Activated CD4-positive, alpha-beta T cell treated with anti-CD3 and anti-CD28 coated beads, Interleukin-2, Interleukin-4, amounts not matched to agents 100 ng/mL and 50 ng/mL, durations not matched to agents 16 hours and 8 hours (primary cell): Measurements from ENCODE around the gene MORC1.
"Not testable (repeated sequence)": the region's sequence is repeated elsewhere in the genome, so short reads cannot be mapped to it uniquely, and the experiment has no call there.

Source experiments
- DNase-seq: peaks from one replicate; pipeline ENCODE4 v3.0.0-alpha.2; 2020; ENCODE audit warnings: low spot score

Gene MORC1

GRCh38 chr3:109117939-109118338 is at the start of gene MORC1:
Gene MORC1 (minus strand): TSS chr3:109118134. CDS start chr3:109118059, 75 bp downstream.
- no peak for DNase-seq

- DNase-seq, result no peak
Measured at GRCh38 chr3:109165905-109166304, 48.0 kb upstream of the MORC1 start.

- DNase-seq, result no peak
Measured at GRCh38 chr3:109161487-109162123, 43.7 kb upstream of the MORC1 start.

- DNase-seq, result no peak
Measured at GRCh38 chr3:109155828-109156227, 37.9 kb upstream of the MORC1 start.

GRCh38 chr3:109154979-109155378 is 37.0 kb upstream of the MORC1 start:
- DNase-seq, result no peak

- no peak for DNase-seq
Measured at GRCh38 chr3:109152320-109152719, 34.4 kb upstream of the MORC1 start.

- no peak for DNase-seq
Measured at GRCh38 chr3:109149078-109149477, 31.1 kb upstream of the MORC1 start.

GRCh38 chr3:109143646-109144045 is 25.7 kb upstream of the MORC1 start:
- DNase-seq, result no peak

GRCh38 chr3:109140318-109140717 is 22.4 kb upstream of the MORC1 start:
- DNase-seq, result no peak

GRCh38 chr3:109137761-109138160 is 19.8 kb upstream of the MORC1 start:
- DNase-seq, result no peak

GRCh38 chr3:109136523-109136922 is 18.6 kb upstream of the MORC1 start, which contains the start of gene C3orf85:
Gene C3orf85 (plus strand): TSS chr3:109136719. CDS start chr3:109136848, 129 bp downstream.
- no peak for DNase-seq

GRCh38 chr3:109133474-109133816 is 15.5 kb upstream of the MORC1 start:
- DNase-seq, result not testable (repeated sequence)

- DNase-seq, result no peak
Measured at GRCh38 chr3:109132801-109133473, 15.0 kb upstream of the MORC1 start.

- no peak for DNase-seq
Measured at GRCh38 chr3:109131276-109131675, 13.3 kb upstream of the MORC1 start.

GRCh38 chr3:109127553-109127952 is 9.6 kb upstream of the MORC1 start:
- no peak for DNase-seq

- DNase-seq, result no peak
Measured at GRCh38 chr3:109125902-109126301, 8.0 kb upstream of the MORC1 start.

GRCh38 chr3:109122690-109123089 is 4.8 kb upstream of the MORC1 start:
- DNase-seq, result no peak

GRCh38 chr3:109118584-109118983 is 650 bp upstream of the MORC1 start:
- DNase-seq, result no peak

- DNase-seq, result no peak
Measured at GRCh38 chr3:109116031-109116430, 1.9 kb downstream of the MORC1 start.

- DNase-seq, result no peak
Measured at GRCh38 chr3:109115451-109115850, 2.5 kb downstream of the MORC1 start.

- no peak for DNase-seq
Measured at GRCh38 chr3:109114746-109115145, 3.2 kb downstream of the MORC1 start.

- DNase-seq, result no peak
Measured at GRCh38 chr3:109112946-109113760, 4.8 kb downstream of the MORC1 start.

- no peak for DNase-seq
Measured at GRCh38 chr3:109109574-109109973, 8.4 kb downstream of the MORC1 start.
